GM18861 (cell line): ENCODE data around the gene METAP1D.

Experiments used
- ATAC-seq: cut with Tn5 transposase; IDR thresholded peaks from one replicate; pipeline ENCODE4 v1.9.1; 2021; ENCODE audit not compliant: unreplicated experiment

METAP1D gene

DNA sequence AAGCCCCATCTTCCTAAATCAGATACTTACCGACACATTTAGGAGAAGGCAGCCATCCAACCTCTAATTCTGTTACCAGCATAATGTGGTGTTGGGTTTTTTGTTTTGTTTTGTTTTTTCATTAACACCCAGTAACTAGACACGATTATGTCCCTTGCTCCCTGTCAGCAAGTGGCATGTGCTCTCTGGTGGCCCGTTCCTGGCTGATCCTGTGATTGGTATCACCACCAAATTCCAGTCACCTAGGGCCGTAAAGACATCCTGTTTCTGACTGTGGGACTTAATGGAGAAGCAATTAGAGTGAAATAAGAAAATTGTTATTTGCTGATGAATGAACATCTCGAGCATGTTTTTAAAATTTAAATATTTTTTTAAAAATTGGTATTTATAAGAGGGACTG lies 79.7 kb downstream of the METAP1D start:
- ATAC-seq, result no peak

DNA sequence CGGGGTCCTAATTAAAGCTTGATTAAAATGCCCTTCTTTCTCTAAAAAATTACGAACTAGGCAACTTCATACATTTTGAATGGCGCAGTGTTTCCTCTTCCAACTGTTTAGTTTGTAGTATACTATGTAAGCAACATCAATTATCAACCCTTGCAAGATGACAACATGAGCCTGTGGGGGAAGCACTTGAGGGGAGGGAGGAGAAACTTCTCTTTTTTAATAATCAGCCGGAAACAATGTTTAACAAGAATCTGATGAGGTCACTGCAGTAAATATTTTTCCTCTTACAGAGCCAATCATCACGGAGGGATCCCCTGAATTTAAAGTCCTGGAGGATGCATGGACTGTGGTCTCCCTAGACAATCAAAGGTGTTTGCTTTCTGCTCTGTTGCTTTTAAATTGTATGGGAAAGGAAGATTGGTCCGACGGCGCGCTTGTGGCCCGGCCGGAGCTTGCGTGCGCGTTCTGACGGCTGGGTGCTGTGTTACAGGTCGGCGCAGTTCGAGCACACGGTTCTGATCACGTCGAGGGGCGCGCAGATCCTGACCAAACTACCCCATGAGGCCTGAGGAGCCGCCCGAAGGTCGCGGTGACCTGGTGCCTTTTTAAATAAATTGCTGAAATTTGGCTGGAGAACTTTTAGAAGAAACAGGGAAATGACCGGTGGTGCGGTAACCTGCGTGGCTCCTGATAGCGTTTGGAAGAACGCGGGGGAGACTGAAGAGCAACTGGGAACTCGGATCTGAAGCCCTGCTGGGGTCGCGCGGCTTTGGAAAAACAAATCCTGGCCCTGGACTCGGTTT lies 80.3 kb downstream of the METAP1D start:
- no peak for ATAC-seq

DNA sequence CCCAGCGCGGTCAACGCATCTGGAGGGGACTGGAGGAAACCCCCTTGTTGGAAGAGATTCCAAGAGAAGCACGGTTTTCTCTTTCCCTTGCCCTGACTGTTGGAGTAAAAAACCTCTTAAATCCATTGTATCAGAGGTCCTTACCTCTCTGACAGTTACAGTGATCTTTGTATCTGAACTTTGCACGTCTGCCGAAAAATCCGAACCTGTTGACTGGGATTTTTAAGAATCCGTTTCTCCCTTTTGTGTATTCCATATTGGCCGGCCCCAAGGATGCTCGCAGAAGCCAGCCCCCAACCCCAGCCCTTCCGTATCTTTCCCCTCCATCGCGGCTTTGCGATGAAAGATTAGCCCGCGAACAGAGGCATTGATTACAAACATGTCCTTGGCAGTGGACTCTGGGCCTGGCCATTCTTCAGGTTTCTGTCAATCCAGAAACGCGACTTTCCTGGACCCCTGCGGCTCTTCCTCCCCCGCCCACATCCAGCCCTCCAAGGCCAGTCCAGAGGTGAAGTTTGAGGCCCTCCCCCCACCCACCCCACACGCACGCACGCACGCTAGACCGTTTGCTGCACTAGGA lies 81.0 kb downstream of the METAP1D start:
- no peak for ATAC-seq

DNA sequence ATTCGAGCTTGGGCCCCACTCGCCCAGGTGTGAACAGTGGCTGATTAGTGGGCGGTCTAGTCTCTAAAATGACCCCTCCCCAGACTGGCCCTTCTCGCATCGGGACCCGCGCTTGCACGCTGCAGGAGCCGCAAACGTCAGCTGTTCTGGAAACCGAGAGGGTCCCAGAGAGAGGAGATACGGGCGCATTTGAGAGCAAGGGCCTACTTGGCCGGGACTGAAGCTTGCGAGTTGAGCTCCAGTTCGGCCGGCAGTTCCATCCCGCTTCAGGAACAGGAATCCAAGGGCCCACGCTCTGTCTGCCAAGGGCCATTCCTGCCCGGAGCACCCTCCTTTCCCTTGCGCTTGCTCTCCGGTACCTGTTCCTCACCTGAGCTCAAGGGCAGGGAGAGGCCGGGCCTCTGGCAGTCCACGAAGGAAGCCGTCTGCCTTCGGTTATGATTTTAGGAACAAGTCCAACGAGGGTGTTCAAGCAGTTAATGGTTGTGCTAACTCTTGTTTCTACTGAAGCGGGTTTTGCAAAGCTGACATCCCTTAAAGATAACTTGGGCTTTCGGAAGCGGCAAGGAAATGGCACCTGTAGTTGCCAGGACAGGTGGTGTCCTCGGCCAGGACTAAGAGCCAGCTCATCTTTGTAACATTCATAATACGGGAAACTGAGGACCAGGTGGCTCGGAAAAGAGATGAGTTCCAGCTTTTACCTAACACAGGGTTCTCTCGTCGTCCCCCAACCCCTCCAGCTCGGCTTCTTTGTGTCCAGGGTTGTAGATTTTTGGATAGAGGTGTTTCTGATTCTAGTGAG lies 81.7 kb downstream of the METAP1D start:
- no peak for ATAC-seq

DNA sequence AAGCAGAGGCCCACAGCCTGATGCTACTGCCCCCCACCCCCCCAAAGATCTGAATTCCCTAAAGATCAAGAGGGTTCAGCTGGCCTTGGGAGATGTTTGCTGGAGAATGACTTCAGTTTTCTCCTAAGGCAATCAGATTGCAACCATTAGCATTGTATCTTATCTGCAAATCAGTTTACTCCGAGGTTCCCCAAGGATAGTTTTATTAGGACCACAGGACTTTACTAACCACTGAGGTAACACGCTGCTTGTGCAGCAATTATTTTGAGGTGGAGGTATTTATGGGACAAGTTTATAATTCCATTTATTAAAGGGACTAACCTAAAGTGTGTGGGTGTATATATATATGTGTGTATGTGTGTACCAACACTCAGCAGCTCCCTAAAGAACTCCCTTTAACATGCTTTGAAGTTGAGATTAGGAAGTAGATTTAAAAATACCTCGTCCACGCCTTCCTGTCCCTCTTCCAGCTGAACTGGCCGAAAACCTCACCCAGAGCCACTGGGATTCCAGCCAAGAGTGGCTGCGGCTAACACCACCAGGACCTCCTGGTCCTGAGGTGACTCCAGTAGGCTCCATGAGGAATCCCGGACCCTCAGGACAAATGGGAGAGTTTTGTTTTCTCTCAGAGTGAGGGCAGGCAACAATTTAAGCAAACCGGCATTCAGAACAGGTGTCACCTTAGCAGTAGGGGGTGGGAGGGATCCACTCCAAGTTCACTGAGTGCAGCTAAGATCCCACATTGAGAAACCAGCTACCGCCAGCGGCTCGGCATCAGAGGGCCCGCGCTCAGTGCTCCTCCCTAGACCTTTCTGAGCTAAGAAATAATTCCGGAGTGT lies 82.6 kb downstream of the METAP1D start:
- no peak for ATAC-seq

DNA sequence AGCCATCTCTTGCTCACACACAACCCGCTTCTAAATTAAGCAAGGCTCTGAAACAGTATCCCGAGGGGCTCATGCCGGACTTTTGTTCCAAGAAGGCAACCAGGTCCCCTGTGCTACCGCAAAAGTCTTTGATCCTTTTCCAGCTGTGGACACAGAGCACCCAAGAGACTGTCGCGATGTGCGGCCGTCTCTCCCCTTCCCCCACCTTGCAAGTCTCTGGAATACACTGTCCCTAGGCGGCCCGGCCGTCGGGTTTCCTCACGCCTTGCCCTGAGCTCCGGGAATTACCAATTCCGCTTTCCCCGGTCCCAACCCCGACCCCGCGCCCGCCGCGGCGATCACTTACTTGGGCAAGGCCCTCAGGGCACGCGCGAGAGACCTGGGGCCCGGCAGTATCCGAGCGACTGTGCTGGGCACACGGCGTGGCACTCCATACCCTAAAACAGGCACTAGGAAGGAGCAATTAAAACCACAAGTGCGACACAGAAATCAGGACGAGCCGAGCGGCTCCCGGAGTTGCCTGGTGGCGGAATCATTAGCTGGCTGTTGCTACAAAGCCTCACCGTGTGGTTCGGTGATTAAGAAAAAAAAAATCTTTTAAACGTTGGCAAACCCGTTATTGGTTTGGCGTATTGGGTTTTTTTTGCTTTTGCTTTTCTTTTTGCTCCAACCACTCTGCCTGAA lies 83.3 kb downstream of the METAP1D start:
- no peak for ATAC-seq

DNA sequence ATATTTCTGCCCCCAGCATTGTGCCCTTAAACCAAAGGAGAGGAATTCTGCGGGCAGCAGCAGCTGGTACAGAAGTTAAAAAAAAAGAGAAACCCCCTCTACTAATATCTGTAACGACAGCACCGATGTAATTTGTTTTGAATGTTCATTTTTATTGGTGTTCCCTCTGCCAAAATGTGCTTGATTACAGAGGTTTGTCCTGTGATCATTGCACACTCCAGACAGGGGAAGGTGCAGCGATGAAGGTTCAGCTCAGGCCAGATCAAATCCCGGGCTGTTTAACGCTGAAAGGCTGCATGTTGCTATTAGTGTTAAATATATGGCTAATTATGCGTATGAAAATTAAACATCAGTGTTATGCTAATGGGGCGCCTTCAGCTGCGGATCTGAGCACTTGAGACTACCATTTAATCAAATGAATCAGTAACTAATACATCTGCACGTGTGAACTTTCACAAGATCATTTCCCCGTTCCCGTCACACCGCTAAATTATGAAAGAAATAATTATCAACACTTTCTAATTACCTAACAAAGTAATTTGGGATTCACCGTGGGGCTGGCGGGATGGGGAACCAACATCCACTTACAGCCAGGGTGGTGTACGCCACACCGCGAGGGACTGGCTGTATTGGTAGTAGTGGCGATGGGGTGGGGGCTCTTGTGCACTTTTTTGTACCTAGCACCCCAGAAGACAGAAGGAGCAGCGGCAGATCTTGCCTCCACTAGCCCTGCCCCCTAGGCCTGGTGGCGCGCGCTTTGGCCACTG lies 84.1 kb downstream of the METAP1D start:
- ATAC-seq, result no peak

DNA sequence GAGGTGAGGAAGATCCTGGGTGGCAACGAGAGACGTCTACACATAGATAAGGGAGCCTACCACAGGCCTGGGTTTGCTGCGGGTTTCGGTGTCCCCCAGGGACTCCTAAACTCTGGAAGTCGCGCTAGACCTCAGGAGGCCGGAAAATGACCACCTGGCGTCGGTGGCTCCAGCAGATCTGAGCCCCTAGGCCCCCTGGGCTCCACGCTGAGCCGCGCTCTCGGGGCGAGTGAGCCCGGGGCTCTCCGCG lies 84.6 kb downstream of the METAP1D start:
- ATAC-seq, result no peak

DNA sequence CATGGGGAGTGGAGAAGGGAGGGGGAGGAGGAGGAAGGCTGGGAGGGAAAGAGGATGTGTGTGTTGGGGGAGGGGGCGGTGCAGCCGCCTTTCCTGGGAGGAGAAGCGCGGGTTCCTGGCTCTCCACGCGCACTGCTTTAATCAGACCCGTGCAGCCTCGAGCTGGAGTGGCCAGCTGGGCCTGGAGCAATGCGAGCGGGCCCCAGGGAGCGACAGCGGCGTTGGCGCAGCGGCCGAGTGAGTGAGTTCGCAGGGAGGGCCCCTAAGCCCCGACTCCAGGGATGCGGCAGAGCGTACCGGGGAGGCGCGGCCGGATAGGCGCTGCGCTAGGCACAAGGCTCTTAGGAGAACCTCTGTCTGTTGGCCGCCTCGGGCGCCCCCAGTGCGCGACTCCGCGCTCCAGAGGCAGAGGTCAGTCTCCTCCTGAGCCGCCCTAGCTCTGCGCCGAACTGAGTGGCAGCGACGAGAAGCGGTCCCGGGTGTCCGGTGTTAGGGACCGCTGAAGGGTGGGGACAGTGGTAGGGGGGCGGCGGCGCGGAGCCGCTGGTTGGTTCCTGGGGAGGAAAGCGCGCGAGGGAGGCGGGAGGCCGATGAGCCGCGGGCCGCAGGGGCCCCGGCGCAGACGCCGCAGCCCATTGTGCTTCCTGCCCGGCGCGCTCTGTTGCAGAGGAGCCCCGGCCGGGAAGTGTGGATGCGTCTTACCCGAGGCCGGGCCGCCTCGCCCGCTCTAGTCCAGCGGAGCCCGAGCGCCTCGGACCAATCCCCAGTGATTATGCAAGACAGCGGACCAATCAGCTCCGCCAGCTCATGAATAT lies 85.1 kb downstream of the METAP1D start:
- ATAC-seq, result peak; percentile 86

DNA sequence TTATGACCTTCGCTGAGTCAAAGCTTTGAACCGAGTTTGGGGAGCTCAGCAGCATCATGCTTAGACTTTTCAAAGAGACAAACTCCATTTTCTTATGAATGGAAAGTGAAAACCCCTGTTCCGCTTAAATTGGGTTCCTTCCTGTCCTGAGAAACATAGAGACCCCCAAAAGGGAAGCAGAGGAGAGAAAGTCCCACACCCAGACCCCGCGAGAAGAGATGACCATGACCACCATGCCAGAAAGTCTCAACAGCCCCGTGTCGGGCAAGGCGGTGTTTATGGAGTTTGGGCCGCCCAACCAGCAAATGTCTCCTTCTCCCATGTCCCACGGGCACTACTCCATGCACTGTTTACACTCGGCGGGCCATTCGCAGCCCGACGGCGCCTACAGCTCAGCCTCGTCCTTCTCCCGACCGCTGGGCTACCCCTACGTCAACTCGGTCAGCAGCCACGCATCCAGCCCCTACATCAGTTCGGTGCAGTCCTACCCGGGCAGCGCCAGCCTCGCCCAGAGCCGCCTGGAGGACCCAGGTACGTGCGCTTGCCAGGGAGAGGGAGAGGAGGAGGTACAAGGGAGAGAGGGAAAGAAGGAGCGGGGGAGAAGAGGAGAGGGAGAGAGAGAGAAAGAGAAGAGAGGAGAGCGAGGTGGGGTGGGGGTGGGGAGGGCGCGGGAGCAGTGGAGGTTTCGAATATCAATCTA lies 85.9 kb downstream of the METAP1D start, which contains the start of gene DLX1:
TSS of gene DLX1 (plus strand) at position 48 of the 700 bp plus-strand sequence. CDS start at position 219, 171 bp downstream.
- no peak for ATAC-seq

DNA sequence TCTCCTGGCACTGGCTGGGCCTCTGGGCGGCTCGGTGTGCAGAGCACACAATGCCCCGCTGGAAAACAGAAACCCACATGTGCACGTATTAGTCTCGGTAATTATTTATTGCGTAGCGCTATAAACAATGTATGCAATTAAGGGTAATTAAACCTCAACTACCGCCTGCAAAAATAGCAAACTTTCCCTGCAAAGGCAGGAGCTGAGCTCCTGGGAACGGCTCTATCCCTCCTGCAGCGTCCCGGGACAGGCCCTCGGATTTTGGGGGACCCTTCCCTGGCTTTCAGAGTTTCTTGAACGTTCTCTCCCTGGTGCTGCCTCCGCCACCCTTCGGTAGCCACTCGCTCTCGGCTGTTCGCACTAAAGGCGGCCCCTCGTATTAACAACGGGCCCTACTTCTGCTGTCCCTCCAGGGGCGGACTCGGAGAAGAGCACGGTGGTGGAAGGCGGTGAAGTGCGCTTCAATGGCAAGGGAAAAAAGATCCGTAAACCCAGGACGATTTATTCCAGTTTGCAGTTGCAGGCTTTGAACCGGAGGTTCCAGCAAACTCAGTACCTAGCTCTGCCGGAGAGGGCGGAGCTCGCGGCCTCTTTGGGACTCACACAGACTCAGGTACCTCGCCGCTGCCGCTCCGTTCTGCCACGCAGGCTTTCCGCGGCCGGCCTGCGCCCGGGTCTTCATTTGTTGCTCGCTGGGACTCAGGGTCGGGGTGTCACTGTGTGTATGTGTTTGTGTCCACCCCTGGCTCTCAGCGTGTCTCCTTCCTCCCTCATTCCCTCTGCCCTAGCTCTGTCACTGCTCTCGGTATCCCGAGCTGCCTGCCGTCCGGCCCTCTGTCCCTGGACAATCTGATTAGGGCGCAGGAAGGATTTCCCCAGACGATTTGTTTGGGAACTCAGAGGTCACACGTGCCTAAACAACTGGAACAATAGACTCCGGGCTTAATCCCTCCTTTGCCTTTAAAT lies 86.8 kb downstream of the METAP1D start:
- ATAC-seq, result no peak

DNA sequence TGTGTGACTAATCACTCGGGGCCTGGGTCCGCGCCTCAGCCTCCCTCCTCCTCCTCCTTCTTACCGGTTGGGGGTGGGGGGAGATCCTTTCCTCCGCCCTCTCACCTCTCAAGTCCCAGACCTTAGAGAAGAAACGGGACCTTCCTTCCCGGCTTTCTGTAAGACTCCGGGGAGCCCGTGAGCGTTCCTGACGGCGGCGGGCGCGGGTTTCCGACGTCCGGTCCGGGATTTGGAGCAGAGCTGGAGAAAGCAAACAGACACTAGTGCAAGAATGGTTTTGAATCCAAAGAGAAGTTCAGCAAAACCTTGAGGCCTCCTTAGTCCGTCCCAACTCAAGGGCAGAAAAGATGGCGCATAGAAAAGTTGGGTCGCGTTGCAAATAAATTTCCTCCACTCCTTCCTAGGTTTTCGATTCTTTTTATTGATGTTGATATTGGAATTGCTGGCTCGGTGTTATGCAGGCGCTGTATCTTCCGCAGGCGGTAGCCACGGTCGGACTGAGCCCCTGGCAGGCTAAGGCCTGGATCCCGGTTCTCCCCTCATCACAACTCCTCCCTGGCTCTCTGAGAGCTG lies 87.5 kb downstream of the METAP1D start:
- no peak for ATAC-seq

DNA sequence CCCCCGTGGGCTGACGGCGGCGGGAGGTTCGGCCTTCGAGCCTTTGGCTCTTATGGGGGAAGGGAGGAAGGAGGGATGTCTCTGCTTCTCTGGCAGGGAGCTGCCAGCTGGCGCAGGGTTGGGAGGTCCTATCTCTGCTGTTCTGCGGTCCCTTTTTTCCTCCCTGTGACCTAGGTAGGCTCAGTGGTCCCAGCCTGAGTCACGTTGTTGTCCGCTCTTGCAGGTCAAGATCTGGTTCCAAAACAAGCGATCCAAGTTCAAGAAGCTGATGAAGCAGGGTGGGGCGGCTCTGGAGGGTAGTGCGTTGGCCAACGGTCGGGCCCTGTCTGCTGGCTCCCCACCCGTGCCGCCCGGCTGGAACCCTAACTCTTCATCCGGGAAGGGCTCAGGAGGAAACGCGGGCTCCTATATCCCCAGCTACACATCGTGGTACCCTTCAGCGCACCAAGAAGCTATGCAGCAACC lies 88.1 kb downstream of the METAP1D start:
- ATAC-seq, result no peak

DNA sequence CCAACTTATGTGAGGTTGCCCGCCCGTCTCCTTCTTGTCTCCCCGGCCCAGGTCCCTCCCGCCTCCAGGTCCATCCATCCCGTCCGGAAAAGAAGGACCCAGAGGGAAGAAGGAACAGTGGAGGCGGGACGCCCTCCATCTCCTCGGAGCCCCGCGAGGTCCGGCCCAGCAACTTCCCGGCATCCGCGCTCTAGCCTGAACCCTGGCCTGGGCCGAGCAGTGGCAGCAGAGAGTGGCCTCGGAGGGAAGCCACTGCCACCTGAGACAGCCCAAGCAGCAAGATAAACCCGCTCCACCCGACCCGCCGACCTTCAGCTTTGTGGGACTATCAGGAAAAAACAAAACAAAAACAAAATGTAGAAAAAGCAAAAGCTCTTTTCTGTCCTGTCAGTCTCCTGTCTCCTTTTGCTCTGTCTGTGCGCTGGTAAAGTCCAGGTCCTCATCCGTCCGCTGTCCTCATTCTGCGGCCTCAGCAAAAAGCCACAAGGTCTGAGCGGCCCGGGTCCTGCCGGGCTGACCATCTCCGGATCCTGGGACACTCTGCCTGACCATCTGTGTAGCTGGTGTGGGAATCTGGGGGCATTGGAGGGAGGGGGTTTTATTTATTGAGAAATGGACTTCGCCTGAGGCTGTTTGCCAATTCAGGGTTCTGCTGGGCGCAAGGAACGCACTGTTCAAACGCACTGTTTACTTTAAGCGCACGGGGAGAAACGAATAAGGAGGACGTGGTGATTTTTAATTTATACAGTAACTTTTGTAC lies 88.7 kb downstream of the METAP1D start:
- ATAC-seq, result no peak

DNA sequence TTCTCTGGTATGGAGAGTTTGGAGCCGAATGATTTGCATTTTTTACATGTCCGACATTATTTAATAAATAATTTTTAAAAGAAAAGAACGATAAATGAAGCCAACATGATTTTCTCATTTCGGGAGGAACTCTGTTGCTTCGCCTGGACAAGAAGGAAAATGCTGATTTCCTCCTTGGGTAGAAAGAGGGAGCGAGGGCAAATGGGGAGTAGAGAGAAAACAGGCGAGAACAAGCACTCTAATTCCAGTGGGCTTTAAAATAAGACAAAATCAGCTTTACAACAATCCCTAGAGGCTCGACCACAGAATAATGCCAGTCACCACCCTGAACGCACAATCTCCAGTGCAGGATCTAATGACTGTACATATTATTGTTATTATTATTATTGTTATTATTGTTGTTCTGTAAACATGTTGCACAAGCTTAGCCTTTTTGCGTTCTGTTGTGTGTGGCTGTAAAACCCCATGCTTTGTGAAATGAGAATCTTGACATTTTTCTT lies 89.3 kb downstream of the METAP1D start:
- ATAC-seq, result no peak

DNA sequence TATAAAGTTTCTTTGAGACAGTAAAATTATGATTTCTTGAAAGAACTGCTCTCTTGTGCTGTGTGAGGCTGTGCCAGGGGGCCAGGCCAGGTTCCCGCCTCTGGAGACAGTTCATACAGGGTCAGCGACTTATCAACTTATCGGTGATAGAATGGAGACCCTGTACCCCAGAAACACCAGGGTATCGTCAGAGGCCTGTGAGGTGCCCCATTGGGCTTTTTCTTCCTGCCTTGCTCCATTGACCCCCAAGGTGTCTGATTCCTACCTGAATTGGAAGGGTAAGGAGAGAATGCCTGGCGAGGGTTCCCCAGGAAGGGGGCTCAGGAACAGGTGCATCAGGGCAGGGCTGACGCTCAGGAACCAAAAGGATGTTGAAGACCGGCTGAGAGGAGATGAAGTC lies 89.9 kb downstream of the METAP1D start:
- no peak for ATAC-seq
